Breast epithelium (tissue), 4 donors: ENCODE data around the gene KRT39. TPM values are rescaled to one million over a fixed set of nuclear protein-coding genes. Genes with fewer than 3 reads are reported as not detected.
A peak's percentile ranks its signal among the peaks of the same experiment; 100 is the strongest.

Source experiments
- DNase-seq, 2 donors: peaks; one replicate each; pipeline ENCODE4 v3.0.0-alpha.2; 2019; ENCODE audit warnings: low spot score in 2 of 2
- H3K27ac ChIP-seq, 2 donors: fragments of 200-600 bp; sonication (generic) in 1 of 2; one replicate each; pipeline ENCODE4 v1.5.1; 2016 to 2019; ENCODE audit warnings: mild to moderate bottlenecking in 1 of 2
- H3K27me3 ChIP-seq, 2 donors: fragments of 200-600 bp; sonication (generic) in 1 of 2; one replicate each; pipeline versions ENCODE4 v1.5.1 to v1.6.0; 2017 to 2019; ENCODE audit warnings: control low read depth in 1 of 2, mild to moderate bottlenecking in 1 of 2
- H3K36me3 ChIP-seq: fragments of 200-600 bp; one replicate; pipeline ENCODE4 v1.5.1; 2019
- H3K4me1 ChIP-seq, 2 donors: fragments of 200-600 bp; sonication (generic); one replicate each; pipeline ENCODE4 v1.5.1; 2016 to 2019; ENCODE audit warnings: control low read depth in 1 of 2
- H3K4me3 ChIP-seq, 3 donors: fragments of 200-600 bp; sonication (generic); 1 replicate in 2 of 3; 2 replicates in 1 of 3; pipeline ENCODE4 v1.5.1; 2016 to 2019; ENCODE audit warnings: mild to moderate bottlenecking in 3 of 3, moderate library complexity in 2 of 3
- H3K9me3 ChIP-seq, 2 donors: fragments of 200-600 bp; sonication (generic) in 1 of 2; one replicate each; pipeline ENCODE4 v1.5.1; 2016 to 2019; ENCODE audit warnings: control low read depth in 1 of 2
- POLR2A ChIP-seq: fragments of 450-650 bp; IDR thresholded peaks from one replicate; pipeline ENCODE4 v1.6.1; 2016; ENCODE audit warnings: antibody characterized with exemption, mild to moderate bottlenecking, moderate library complexity
- POLR2AphosphoS5 ChIP-seq, 3 donors: sonication (generic); formaldehyde crosslinking; IDR thresholded peaks; one replicate each; pipeline ENCODE4 v1.6.1; 2017; ENCODE audit warnings: antibody characterized with exemption in 3 of 3
- intact Hi-C: fragments of 100-400 bp; cut with DNase I; formaldehyde crosslinking; loops from one replicate; pipeline ENCODE4 v1.15.1; 2023; ENCODE audit warnings: low total_unique reads
- total RNA-seq, 3 donors: library from RNA; depleted of rRNA; stranded (reverse); fragments of >200 nt; gene quantifications; one replicate each; pipeline ENCODE4 v1.1.0, GENCODE V29; 2016
- TF ChIP-seq, protein P1 (sequence below), 3 donors: fragments of 450-650 bp; IDR thresholded peaks; one replicate each; pipeline ENCODE4 v1.5.1; 2016 to 2017; ENCODE audit warnings: antibody characterized with exemption in 3 of 3, mild to moderate bottlenecking in 3 of 3, moderate library complexity in 3 of 3

The KRT39 gene
- total RNA-seq, 3 donors from 2014 or later = not detected

DNA sequence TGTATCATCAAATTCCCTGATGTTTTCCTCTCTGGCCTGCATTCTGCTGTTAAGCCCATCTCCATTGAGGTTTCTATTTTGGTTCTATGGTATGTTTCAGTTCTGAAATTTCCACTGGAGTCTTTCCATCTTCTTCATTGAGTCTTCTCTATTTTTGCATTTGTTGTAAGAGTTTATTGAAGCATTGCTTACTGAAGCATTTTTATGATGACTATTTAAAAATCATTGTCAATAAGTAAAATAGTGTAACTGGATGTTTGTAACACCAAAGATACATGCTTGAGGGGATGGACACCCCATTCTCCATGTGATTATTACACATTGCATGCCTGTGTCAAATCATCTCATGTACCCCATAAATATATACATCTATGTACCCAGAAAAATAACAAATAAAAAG is 8.8 kb upstream of the KRT39 start:
- H3K4me1 ChIP-seq = no peaks in the 10 kb centered on the region
- no peak overlapping the region for H3K4me3 ChIP-seq
- intact Hi-C loops = no loop called here
- DNase-seq = no peak
- no peaks in the 10 kb centered on the region for H3K9me3 ChIP-seq
- TF ChIP-seq, protein P1, sequence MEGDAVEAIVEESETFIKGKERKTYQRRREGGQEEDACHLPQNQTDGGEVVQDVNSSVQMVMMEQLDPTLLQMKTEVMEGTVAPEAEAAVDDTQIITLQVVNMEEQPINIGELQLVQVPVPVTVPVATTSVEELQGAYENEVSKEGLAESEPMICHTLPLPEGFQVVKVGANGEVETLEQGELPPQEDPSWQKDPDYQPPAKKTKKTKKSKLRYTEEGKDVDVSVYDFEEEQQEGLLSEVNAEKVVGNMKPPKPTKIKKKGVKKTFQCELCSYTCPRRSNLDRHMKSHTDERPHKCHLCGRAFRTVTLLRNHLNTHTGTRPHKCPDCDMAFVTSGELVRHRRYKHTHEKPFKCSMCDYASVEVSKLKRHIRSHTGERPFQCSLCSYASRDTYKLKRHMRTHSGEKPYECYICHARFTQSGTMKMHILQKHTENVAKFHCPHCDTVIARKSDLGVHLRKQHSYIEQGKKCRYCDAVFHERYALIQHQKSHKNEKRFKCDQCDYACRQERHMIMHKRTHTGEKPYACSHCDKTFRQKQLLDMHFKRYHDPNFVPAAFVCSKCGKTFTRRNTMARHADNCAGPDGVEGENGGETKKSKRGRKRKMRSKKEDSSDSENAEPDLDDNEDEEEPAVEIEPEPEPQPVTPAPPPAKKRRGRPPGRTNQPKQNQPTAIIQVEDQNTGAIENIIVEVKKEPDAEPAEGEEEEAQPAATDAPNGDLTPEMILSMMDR (IDR thresholded peaks at IDR 0.05) = no peak
- no peak for TF ChIP-seq POLR2A
- no peak for TF ChIP-seq POLR2AphosphoS5 (IDR thresholded peaks at IDR 0.05)
- no peaks in the 10 kb centered on the region for H3K27me3 ChIP-seq
- H3K27ac ChIP-seq = no peak overlapping the region
- H3K36me3 ChIP-seq = no peaks in the 10 kb centered on the region

DNA sequence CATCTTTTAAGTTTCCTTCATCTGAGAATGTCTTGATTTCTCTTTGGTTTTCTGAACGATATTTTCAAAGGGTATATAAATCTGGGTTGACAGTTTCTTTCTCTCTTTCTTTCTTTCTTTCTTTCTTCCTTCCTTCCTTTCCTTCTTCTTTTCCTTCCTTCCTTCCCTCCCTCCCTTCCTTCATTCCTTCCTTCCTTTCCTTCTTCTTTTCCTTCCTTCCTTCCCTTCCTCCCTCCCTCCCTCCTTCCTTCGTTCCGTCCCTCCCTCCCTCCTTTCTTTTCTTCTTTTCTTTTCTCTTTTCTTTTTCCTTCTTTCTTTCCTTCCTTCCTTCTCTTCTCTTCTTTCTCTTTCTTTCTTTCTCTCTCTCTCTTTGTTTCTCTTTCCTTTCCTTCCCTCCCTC is 7.6 kb upstream of the KRT39 start:
- Histone ChIP-seq H3K9me3 (no peaks in the 10 kb centered on the region), H3K27me3 (no peaks in the 10 kb centered on the region), H3K4me3 (no peak overlapping the region), H3K27ac (no peak overlapping the region), H3K4me1 (no peaks in the 10 kb centered on the region), H3K36me3 (no peaks in the 10 kb centered on the region)
- no peak for TF ChIP-seq POLR2AphosphoS5 (IDR thresholded peaks at IDR 0.05)
- TF ChIP-seq, protein P1 (IDR thresholded peaks at IDR 0.05) = no peak
- TF ChIP-seq POLR2A = no peak
- no peak for DNase-seq
- intact Hi-C loops = no loop called here

DNA sequence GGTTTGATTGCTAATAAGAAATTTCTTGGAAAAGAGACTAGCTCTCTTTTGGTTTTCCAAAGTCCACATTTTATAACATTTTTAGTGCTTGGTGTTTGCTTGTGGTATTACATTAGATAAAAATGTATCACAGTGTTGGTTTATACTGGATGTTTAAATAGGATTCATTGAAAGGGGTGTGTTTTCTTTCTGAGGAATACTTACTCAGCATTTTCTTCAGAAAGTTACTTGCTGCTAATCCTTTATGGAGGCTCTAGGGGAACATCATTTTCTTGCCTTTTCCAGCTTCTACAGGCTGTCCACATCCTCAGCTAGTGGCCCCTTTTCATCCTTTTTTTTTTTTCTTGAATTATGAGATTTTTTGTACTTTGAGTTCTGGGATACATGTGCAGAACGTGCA is 834 bp upstream of the KRT39 start:
- no peak overlapping the region for H3K27ac ChIP-seq
- intact Hi-C loops = no loop called here
- H3K4me1 ChIP-seq = no peaks in the 10 kb centered on the region
- no peaks in the 10 kb centered on the region for H3K36me3 ChIP-seq
- no peak for DNase-seq
- TF ChIP-seq POLR2AphosphoS5 (IDR thresholded peaks at IDR 0.05) (no peak), POLR2A (no peak)
- TF ChIP-seq, protein P1 (IDR thresholded peaks at IDR 0.05) = no peak
- H3K9me3 ChIP-seq = no peaks in the 10 kb centered on the region
- H3K27me3 ChIP-seq = no peaks in the 10 kb centered on the region
- H3K4me3 ChIP-seq = no peak overlapping the region

DNA sequence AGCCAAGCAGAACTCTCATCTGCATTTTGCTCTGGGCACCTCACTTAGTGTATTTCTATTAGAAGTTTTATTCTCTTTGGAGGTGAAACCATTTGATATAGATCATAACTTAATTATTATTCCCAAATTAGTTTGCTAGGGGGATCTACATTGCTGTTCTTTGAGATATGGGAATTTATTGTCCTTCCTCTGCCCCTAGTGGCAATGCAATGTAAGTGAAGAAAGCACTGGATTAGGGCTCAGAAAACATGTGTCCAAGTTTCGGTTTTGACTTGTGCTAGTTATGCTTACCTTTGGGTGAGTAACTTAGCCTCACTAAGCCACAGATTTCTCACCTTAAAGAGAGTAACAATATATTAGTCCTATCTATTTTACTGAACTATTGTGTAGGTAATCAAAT is 2.9 kb downstream of the KRT39 start:
- H3K36me3 ChIP-seq = no peaks in the 10 kb centered on the region
- intact Hi-C loops = no loop called here
- TF ChIP-seq, protein P1 (IDR thresholded peaks at IDR 0.05) = peak; percentile 46 to 58 (median 50)
- no peak for TF ChIP-seq POLR2A
- no peak for TF ChIP-seq POLR2AphosphoS5 (IDR thresholded peaks at IDR 0.05)

DNA sequence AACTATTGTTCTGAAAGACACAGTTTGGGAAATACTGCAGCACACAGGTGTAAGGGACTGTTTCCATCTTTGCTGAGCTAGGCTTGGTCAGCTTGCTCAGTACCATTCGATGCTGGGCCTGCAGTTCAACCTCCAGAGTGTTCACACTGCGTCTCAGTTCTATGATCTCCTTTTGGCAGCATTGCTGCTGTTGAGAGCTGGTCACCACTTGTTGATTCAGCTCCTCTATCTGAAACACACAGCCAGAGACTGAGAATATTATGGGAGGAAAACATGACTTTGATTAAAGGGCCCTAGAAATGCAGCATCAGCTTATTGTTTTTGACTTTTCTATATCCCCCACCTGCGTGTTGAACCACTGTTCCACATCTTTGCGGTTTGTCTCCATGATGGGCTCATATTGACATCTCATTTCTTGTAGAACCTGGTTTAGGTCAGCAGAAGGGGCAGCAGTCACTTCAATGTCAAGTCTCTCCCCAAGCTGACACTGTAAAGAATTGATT is 4.6 kb downstream of the KRT39 start:
- Histone ChIP-seq H3K9me3 (no peaks in the 10 kb centered on the region), H3K4me3 (no peak overlapping the region), H3K27me3 (no peaks in the 10 kb centered on the region), H3K4me1 (peaks cover 0 to 10% of the 10 kb centered on the region in 2 donors), H3K36me3 (no peaks in the 10 kb centered on the region), H3K27ac (no peak overlapping the region)
- TF ChIP-seq POLR2A = no peak
- no peak for TF ChIP-seq POLR2AphosphoS5 (IDR thresholded peaks at IDR 0.05)
- TF ChIP-seq, protein P1 (IDR thresholded peaks at IDR 0.05) = no peak
- no peak for DNase-seq
- intact Hi-C loops = no loop called here

More for the DNA sequence above, 2.9 kb downstream of the KRT39 start:
- Histone ChIP-seq H3K27ac (peak overlapping the region in 1 of 2 donors; percentile 1), H3K4me3 (no peak overlapping the region), H3K4me1 (no peaks in the 10 kb centered on the region), H3K27me3 (no peaks in the 10 kb centered on the region), H3K9me3 (no peaks in the 10 kb centered on the region)
- no peak for DNase-seq
